H9 (cell line): Measurements from ENCODE around the gene VDAC1. TPM values are rescaled to one million over a fixed set of nuclear protein-coding genes. Genes with fewer than 3 reads are reported as not detected.
A peak's percentile ranks its signal among the peaks of the same experiment; 100 is the strongest.

Experiments
- DNase-seq: peaks from one replicate; pipeline ENCODE4 v3.0.0-alpha.2; 2017
- H2AFZ ChIP-seq: one replicate; pipeline ENCODE4 v1.6.1; 2013; ENCODE audit warnings: mild to moderate bottlenecking, low read length, control low read depth, moderate library complexity
- H2AK5ac ChIP-seq: 2 replicates; pipeline ENCODE4 v1.6.1; 2013; ENCODE audit warnings: low read length, control low read depth, mixed read lengths; ENCODE audit not compliant: insufficient read length
- H2BK120ac ChIP-seq: one replicate; pipeline ENCODE4 v1.6.1; 2013; ENCODE audit warnings: low read depth, mild to moderate bottlenecking, low read length, control low read depth, inconsistent platforms; ENCODE audit not compliant: poor library complexity, severe bottlenecking
- H2BK12ac ChIP-seq: 2 replicates; pipeline ENCODE4 v1.6.1; 2013; ENCODE audit warnings: low read length, control low read depth, mixed read lengths, low read depth; ENCODE audit not compliant: insufficient read length
- H2BK15ac ChIP-seq: 2 replicates; pipeline ENCODE4 v1.6.1; 2013; ENCODE audit warnings: low read depth, low read length, control low read depth
- H2BK20ac ChIP-seq: one replicate; pipeline ENCODE4 v1.6.1; 2013; ENCODE audit warnings: low read depth, mild to moderate bottlenecking, low read length, control low read depth, inconsistent platforms; ENCODE audit not compliant: poor library complexity, severe bottlenecking
- H2BK5ac ChIP-seq: 2 replicates; pipeline ENCODE4 v1.6.1; 2013; ENCODE audit warnings: low read length, control low read depth, mixed read lengths; ENCODE audit not compliant: insufficient read length
- H3K14ac ChIP-seq: 2 replicates; pipeline ENCODE4 v1.6.1; 2013; ENCODE audit warnings: low read length, control low read depth; ENCODE audit not compliant: insufficient read depth
- H3K18ac ChIP-seq: 2 replicates; pipeline ENCODE4 v1.6.1; 2013; ENCODE audit warnings: low read depth, mild to moderate bottlenecking, mixed read lengths, low read length, control low read depth; ENCODE audit not compliant: insufficient read length
- H3K23ac ChIP-seq: 2 replicates; pipeline ENCODE4 v1.6.1; 2013; ENCODE audit warnings: low read length, control low read depth, mixed read lengths, low read depth; ENCODE audit not compliant: insufficient read length
- H3K23me2 ChIP-seq: 2 replicates; pipeline ENCODE4 v1.6.1; 2013; ENCODE audit warnings: low read depth, mild to moderate bottlenecking, mixed read lengths, low read length, control low read depth; ENCODE audit not compliant: insufficient read length, poor library complexity, severe bottlenecking
- H3K27ac ChIP-seq: 2 replicates; pipeline ENCODE4 v1.5.1; 2013; ENCODE audit warnings: low read length, control low read depth, mixed read lengths, low read depth; ENCODE audit not compliant: insufficient read length
- H3K27me3 ChIP-seq: 2 replicates; pipeline ENCODE4 v1.6.1; 2013; ENCODE audit warnings: low read length, control low read depth, inconsistent platforms; ENCODE audit not compliant: insufficient read depth
- H3K4ac ChIP-seq: 2 replicates; pipeline ENCODE4 v1.6.1; 2013; ENCODE audit warnings: low read depth, mild to moderate bottlenecking, control low read depth, inconsistent platforms, low read length, moderate library complexity
- H3K4me1 ChIP-seq: 2 replicates; pipeline ENCODE4 v1.6.1; 2013; ENCODE audit warnings: low read length, control low read depth, inconsistent platforms; ENCODE audit not compliant: insufficient read depth
- H3K4me2 ChIP-seq: 2 replicates; pipeline ENCODE4 v1.6.1; 2013; ENCODE audit warnings: low read length, control low read depth, mixed read lengths; ENCODE audit not compliant: insufficient read length, insufficient read depth
- H3K56ac ChIP-seq: 2 replicates; pipeline ENCODE4 v1.6.1; 2013; ENCODE audit warnings: low read depth, mild to moderate bottlenecking, mixed read lengths, low read length, control low read depth; ENCODE audit not compliant: insufficient read length
- H3K79me1 ChIP-seq: 2 replicates; pipeline ENCODE4 v1.6.1; 2013; ENCODE audit warnings: low read depth, mild to moderate bottlenecking, moderate library complexity, low read length, control low read depth, inconsistent platforms; ENCODE audit not compliant: insufficient read depth, poor library complexity, severe bottlenecking
- H3K79me2 ChIP-seq: 2 replicates; pipeline ENCODE4 v1.6.1; 2013; ENCODE audit warnings: low read length, control low read depth, inconsistent platforms; ENCODE audit not compliant: insufficient read depth
- H3K9ac ChIP-seq: 2 replicates; pipeline ENCODE4 v1.6.1; 2013; ENCODE audit warnings: low read length, control low read depth, mixed read lengths; ENCODE audit not compliant: insufficient read length; ENCODE audit errors: extremely low read depth
- H3K9me3 ChIP-seq: one replicate; pipeline ENCODE4 v1.6.1; 2013; ENCODE audit warnings: low read depth, low read length, inconsistent platforms; ENCODE audit not compliant: control insufficient read depth
- H3T11ph ChIP-seq: one replicate; pipeline ENCODE4 v1.6.1; 2013; ENCODE audit warnings: mild to moderate bottlenecking, low read length, control low read depth, inconsistent platforms
- H4K20me1 ChIP-seq: one replicate; pipeline ENCODE4 v1.6.1; 2013; ENCODE audit not compliant: control insufficient read depth, insufficient read length, insufficient read depth
- H4K5ac ChIP-seq: 2 replicates; pipeline ENCODE4 v1.6.1; 2013; ENCODE audit warnings: low read depth, mild to moderate bottlenecking, mixed read lengths, low read length, control low read depth; ENCODE audit not compliant: insufficient read length
- H4K8ac ChIP-seq: replicated peaks from 2 replicates; pipeline ENCODE4 v1.6.1; 2013; ENCODE audit warnings: low read length, control low read depth, mixed read lengths, low read depth; ENCODE audit not compliant: insufficient read length
- H4K91ac ChIP-seq: 2 replicates; pipeline ENCODE4 v1.6.1; 2013; ENCODE audit warnings: low read depth, mild to moderate bottlenecking, moderate library complexity, mixed read lengths, low read length, control low read depth; ENCODE audit not compliant: insufficient read length
- H3K27ac Mint-ChIP-seq, 3 experiments: 2 replicates in 2 of 3; 3 replicates in 1 of 3; pipeline ENCODE4 v1.8.0; 2020 to 2021; ENCODE audit warnings: mixed read lengths in 3 of 3, mild to moderate bottlenecking in 1 of 3, moderate library complexity in 1 of 3
- H3K27me3 Mint-ChIP-seq: 2 replicates; pipeline ENCODE4 v1.8.0; 2021; ENCODE audit warnings: low read depth, mild to moderate bottlenecking, moderate library complexity, mixed read lengths
- H3K36me3 Mint-ChIP-seq, 3 experiments: 2 replicates in 2 of 3; 3 replicates in 1 of 3; pipeline ENCODE4 v1.8.0; 2020 to 2021; ENCODE audit warnings: low read depth in 3 of 3, mixed read lengths in 3 of 3; ENCODE audit not compliant: insufficient read depth in 1 of 3
- H3K4me1 Mint-ChIP-seq, 2 experiments: 2 replicates each; pipeline ENCODE4 v1.8.0; 2020; ENCODE audit warnings: mixed read lengths in 2 of 2
- H3K4me3 Mint-ChIP-seq, 2 experiments: 2 replicates in 1 of 2; 3 replicates in 1 of 2; pipeline ENCODE4 v1.8.0; 2020 to 2021; ENCODE audit warnings: mild to moderate bottlenecking in 2 of 2, mixed read lengths in 2 of 2, moderate library complexity in 1 of 2
- H3K9me3 Mint-ChIP-seq, 2 experiments: 2 replicates in 1 of 2; 3 replicates in 1 of 2; pipeline ENCODE4 v1.8.0; 2020; ENCODE audit warnings: mild to moderate bottlenecking in 2 of 2, mixed read lengths in 2 of 2, moderate library complexity in 1 of 2
- CTCF ChIP-seq: fragments of 200-600 bp; sonication (generic); conservative IDR thresholded peaks from 3 replicates; pipeline ENCODE4 v1.8.0; 2021; ENCODE audit warnings: antibody characterized with exemption, mild to moderate bottlenecking
- WGBS: extraction: QIAGEN DNeasy Blood & Tissue Kit; methylation state at CpG from one replicate; pipeline ENCODE4 v1.1.7; 2013; ENCODE audit warnings: missing lambda C conversion rate, low lambda C conversion rate, mixed read lengths; ENCODE audit not compliant: insufficient read length; ENCODE audit errors: extremely low coverage; 5-methylcytosine and 5-hydroxymethylcytosine counted together
- total RNA-seq: library from RNA; stranded (reverse); gene quantifications from 2 replicates; pipeline ENCODE4 v1.2.1, GENCODE V29; 2021

Gene VDAC1
- total RNA-seq, 1 experiment from 2014 or later: 208 TPM

GRCh38 chr5:133938929-133939328, 65.8 kb downstream of the VDAC1 start:
- no peak overlapping the region for H2BK12ac ChIP-seq
- H3T11ph ChIP-seq: no peak overlapping the region
- TF ChIP-seq CTCF: no peak
- H3K23me2 ChIP-seq: no peaks in the 10 kb centered on the region
- no peak overlapping the region for H2BK5ac ChIP-seq
- Mint-ChIP-seq H3K4me1 (peaks cover 6 to 15% of the 10 kb centered on the region in 2 experiments; a peak in 3 of 4 replicates), H3K4me3 (no peak overlapping the region), H3K9me3 (peaks cover 9 to 10% of the 10 kb centered on the region in 2 experiments; a peak in 4 of 5 replicates), H3K27ac (0 out of 7 replicates have a peak overlapping the region, but pooled peaks of 1 of the 3 experiments have one; percentile 6), H3K27me3 (no peaks in the 10 kb centered on the region; the same call in 1 of the 2 replicates), H3K36me3 (no peaks in the 10 kb centered on the region; a peak in 2 of 7 replicates)
- no peaks in the 10 kb centered on the region for H3K79me1 ChIP-seq
- no peaks in the 10 kb centered on the region for H3K4me1 ChIP-seq
- no peaks in the 10 kb centered on the region for H3K9me3 ChIP-seq
- no peak for DNase-seq
- H2AFZ ChIP-seq: no peak overlapping the region
- H2BK15ac ChIP-seq: no peak overlapping the region
- H3K9ac ChIP-seq: no peak overlapping the region
- H4K91ac ChIP-seq: no peak overlapping the region
- H3K27ac ChIP-seq: no peak overlapping the region
- no peak overlapping the region for H2AK5ac ChIP-seq
- no peak overlapping the region for H3K18ac ChIP-seq
- H2BK120ac ChIP-seq: no peak overlapping the region
- no peak overlapping the region for H2BK20ac ChIP-seq
- WGBS: no CpG with 5 or more reads among the region's 3 CpGs
- no peaks in the 10 kb centered on the region for H4K20me1 ChIP-seq
- no peak overlapping the region for H3K23ac ChIP-seq
- no peak overlapping the region for H4K8ac ChIP-seq
- H3K14ac ChIP-seq: no peak overlapping the region
- no peaks in the 10 kb centered on the region for H3K27me3 ChIP-seq
- H3K79me2 ChIP-seq: no peaks in the 10 kb centered on the region
- H3K56ac ChIP-seq: no peak overlapping the region
- H3K4me2 ChIP-seq: no peak overlapping the region
- no peak overlapping the region for H4K5ac ChIP-seq
- no peak overlapping the region for H3K4ac ChIP-seq
